HG03025 (cell line): Measurements from ENCODE around the gene PSMD14.

Source experiments
- ATAC-seq: cut with Tn5 transposase; IDR thresholded peaks from one replicate; pipeline ENCODE4 v1.9.1; 2021; ENCODE audit warnings: mild to moderate bottlenecking, moderate library complexity; ENCODE audit not compliant: unreplicated experiment, low FRiP score

Gene PSMD14

GRCh38 chr2:161417438-161418274 is 109.4 kb downstream of the PSMD14 start:
- ATAC-seq: no peak

- ATAC-seq: no peak
These were observed 110.1 kb downstream of the PSMD14 start for GRCh38 chr2:161418275-161418714.

- ATAC-seq: no peak
These were observed 110.8 kb downstream of the PSMD14 start for GRCh38 chr2:161418715-161419637.

- no peak for ATAC-seq
These were observed 111.5 kb downstream of the PSMD14 start for GRCh38 chr2:161419638-161420190.

GRCh38 chr2:161420406-161421074 is 112.3 kb downstream of the PSMD14 start:
- no peak for ATAC-seq

- no peak for ATAC-seq
These were observed 113.5 kb downstream of the PSMD14 start for GRCh38 chr2:161421686-161422085.

- no peak for ATAC-seq
These were observed 114.7 kb downstream of the PSMD14 start for GRCh38 chr2:161422816-161423403.

GRCh38 chr2:161423421-161424393 is 115.5 kb downstream of the PSMD14 start:
- no peak for ATAC-seq

GRCh38 chr2:161424394-161424769 is 116.2 kb downstream of the PSMD14 start:
- no peak for ATAC-seq

GRCh38 chr2:161424891-161425727 is 116.9 kb downstream of the PSMD14 start:
- no peak for ATAC-seq

GRCh38 chr2:161425728-161426454 is 117.7 kb downstream of the PSMD14 start:
- ATAC-seq: no peak

- no peak for ATAC-seq
These were observed 118.3 kb downstream of the PSMD14 start for GRCh38 chr2:161426455-161426921.

GRCh38 chr2:161426922-161427663 is 118.9 kb downstream of the PSMD14 start:
- ATAC-seq: no peak

- no peak for ATAC-seq
These were observed 119.7 kb downstream of the PSMD14 start for GRCh38 chr2:161427664-161428587.

GRCh38 chr2:161430386-161430785 is 122.2 kb downstream of the PSMD14 start:
- ATAC-seq: no peak

GRCh38 chr2:161432107-161432506 is 123.9 kb downstream of the PSMD14 start:
- no peak for ATAC-seq
